HG02798 (cell line): ENCODE data around the gene C19orf85.
A peak's percentile ranks its signal among the peaks of the same experiment; 100 is the strongest.
"Not testable (repeated sequence)": the region's sequence is repeated elsewhere in the genome, so short reads cannot be mapped to it uniquely, and the experiment has no call there.

Experiments used
- ATAC-seq: cut with Tn5 transposase; IDR thresholded peaks from one replicate; pipeline ENCODE4 v1.9.1; 2021; ENCODE audit warnings: mild to moderate bottlenecking; ENCODE audit not compliant: unreplicated experiment, poor library complexity

C19orf85 gene

GRCh38 chr19:55464662-55465054 lies at the start of gene C19orf85:
TSS of gene C19orf85 (minus strand) at chr19:55464751. CDS start at chr19:55464554, 197 bp downstream.
- ATAC-seq: no peak

GRCh38 chr19:55508120-55508519 lies 43.6 kb upstream of the C19orf85 start:
- no peak for ATAC-seq

GRCh38 chr19:55504981-55505380 lies 40.4 kb upstream of the C19orf85 start:
- ATAC-seq: no peak

- no peak for ATAC-seq
These were observed 39.7 kb upstream of the C19orf85 start for GRCh38 chr19:55504252-55504603.

- peak; percentile 93 for ATAC-seq
These were observed 39.1 kb upstream of the C19orf85 start for GRCh38 chr19:55503502-55504251.

- no peak for ATAC-seq
These were observed 38.6 kb upstream of the C19orf85 start for GRCh38 chr19:55503157-55503501.

- ATAC-seq: no peak
These were observed 37.8 kb upstream of the C19orf85 start for GRCh38 chr19:55502197-55502952.

GRCh38 chr19:55500368-55500952 lies 35.9 kb upstream of the C19orf85 start:
- no peak for ATAC-seq

GRCh38 chr19:55498246-55498840 lies 33.8 kb upstream of the C19orf85 start:
- no peak for ATAC-seq

GRCh38 chr19:55497763-55498162 lies 33.2 kb upstream of the C19orf85 start:
- ATAC-seq: no peak

- not testable (repeated sequence) for ATAC-seq
These were observed 32.3 kb upstream of the C19orf85 start for GRCh38 chr19:55496820-55497219.

- no peak for ATAC-seq
These were observed 31.2 kb upstream of the C19orf85 start for GRCh38 chr19:55495646-55496349.

GRCh38 chr19:55494172-55494761 lies 29.7 kb upstream of the C19orf85 start:
- ATAC-seq: no peak

GRCh38 chr19:55493645-55494171 lies 29.2 kb upstream of the C19orf85 start:
- no peak for ATAC-seq

- no peak for ATAC-seq
These were observed 28.6 kb upstream of the C19orf85 start for GRCh38 chr19:55493052-55493644.

GRCh38 chr19:55492362-55492944 lies 27.9 kb upstream of the C19orf85 start:
- no peak for ATAC-seq

GRCh38 chr19:55491546-55492360 lies 27.2 kb upstream of the C19orf85 start:
- ATAC-seq: no peak
